GM19025 (cell line): ENCODE results near the gene PLCD1.
"Not testable (repeated sequence)": the region's sequence is repeated elsewhere in the genome, so short reads cannot be mapped to it uniquely, and the experiment has no call there.

Experiments
- ATAC-seq: cut with Tn5 transposase; IDR thresholded peaks from one replicate; pipeline ENCODE4 v1.9.1; 2021; ENCODE audit warnings: mild to moderate bottlenecking, low read depth, moderate library complexity; ENCODE audit not compliant: unreplicated experiment

The PLCD1 gene

DNA sequence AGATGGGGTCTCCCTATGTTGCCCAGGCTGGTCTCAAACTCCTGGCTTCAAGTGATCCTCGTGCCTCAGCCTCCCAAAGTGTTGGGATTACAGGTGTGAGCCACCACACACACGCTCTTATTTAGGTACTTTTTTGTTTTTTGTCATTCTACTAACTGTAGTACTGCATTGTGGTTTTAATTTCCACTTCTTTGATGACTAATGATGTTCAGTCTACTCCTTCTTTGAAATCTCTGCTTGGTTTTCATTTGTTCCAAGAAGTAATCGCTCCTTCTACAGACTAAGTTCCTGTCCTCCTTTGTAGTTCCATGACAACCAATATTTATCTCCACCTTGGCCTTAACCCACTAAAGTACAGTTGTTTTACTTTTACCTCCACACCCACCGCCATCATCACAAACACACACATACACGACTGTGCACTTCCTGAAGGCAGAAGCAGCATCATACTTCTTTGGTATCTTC is 9.0 kb upstream of the PLCD1 start:
- ATAC-seq: no peak

DNA sequence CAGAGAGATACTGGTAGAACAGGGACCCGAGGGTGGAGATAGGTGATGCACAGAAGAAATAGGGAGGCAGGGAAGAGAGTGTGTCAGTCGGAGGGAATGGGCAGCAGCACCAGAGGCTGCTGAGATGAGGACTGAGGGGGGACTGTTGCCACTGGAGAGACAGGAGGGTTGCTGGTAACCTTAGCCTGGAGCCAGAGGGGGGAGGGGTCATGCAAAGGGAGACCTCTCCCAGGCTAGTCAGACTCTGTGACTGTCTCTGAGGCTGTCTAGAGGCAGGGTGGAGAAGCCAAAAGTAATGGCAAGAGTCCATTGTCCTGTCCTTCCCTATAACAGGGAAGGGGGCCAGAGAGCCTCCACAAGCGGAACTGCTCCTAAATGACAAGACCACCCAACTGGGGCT is 7.5 kb upstream of the PLCD1 start:
- no peak for ATAC-seq

DNA sequence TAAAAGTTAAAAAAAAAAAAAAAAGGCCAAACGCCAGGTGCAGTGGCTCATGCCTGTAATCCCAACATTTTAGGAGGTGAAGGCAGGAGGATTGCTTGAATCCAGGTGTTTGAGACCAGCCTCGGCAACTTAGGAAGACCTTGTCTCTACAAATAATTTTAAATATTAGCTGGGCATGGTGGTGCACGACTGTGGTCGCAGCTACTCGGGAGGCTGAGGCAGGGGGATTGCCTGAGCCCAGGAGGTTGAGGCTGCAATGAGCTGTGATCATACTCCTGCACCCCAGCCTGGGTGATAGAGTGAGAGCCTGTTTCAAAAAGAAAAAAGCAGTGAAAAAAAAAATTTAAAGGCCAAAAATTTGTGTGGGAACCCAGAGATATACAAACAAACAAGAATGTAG is 6.8 kb upstream of the PLCD1 start:
- ATAC-seq: no peak

DNA sequence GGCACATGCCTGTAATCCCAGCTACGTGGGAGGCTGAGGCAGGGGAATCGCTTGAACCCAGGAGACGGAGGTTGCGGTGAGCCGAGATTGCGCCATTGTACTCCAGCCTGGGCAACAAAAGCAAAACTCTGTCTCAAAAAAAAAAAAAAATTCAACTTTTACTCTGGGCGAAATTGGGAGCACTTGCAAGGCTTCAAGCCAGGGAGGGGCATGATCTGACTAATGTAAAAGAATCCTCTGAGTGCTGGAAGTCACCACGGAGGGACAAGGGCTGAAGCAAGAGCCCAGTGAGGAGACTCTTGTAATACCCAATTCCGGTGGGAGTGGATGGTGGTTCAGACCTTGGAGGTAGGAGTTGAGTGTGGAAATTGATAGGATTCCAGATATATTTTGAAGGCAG is 4.9 kb upstream of the PLCD1 start:
- ATAC-seq: not testable (repeated sequence)

DNA sequence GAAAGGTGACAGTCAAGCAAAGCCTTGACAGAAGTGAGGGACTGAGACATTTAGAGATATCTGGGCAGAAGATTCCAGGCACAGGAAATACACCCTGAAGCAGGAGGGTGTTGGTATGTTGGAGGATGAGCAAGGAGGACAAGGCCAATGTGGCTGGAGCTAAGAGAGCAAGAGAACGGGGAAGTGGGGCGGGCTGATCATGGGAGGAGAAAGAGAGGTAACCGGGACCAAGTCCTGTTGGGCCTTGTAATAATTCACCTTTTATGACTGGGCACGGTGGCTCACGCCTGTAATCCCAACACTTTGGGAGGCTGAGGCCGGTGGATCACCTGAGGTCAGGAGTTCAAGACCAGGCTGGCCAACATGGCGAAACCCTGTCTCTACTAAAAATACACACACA is 4.1 kb upstream of the PLCD1 start:
- not testable (repeated sequence) for ATAC-seq

DNA sequence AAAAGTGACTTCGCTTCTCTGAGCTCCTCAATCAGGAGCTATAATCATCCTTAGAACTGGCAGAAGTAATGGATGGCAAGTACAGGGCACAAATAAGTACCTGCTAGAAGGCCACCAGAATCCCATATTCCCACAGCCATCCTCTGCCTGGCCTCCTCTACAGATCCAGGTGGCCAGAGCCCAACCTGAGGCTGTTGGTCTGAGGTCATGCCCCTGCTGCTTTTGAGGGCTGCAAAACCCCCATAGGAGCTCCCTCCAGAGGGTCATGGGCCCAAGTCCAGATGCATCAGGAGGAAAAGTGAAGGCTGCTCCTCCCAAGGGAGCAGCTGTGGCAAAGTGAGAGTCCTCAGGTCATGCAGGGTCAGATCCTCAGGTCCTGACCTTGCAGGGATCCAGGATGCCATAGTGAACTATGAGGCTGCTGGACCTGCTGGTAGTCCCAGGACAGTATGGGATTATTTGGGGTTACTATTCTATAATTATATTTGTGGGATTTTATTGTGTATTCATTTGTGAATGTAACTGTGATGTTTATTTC is 3.0 kb upstream of the PLCD1 start:
- ATAC-seq: no peak

DNA sequence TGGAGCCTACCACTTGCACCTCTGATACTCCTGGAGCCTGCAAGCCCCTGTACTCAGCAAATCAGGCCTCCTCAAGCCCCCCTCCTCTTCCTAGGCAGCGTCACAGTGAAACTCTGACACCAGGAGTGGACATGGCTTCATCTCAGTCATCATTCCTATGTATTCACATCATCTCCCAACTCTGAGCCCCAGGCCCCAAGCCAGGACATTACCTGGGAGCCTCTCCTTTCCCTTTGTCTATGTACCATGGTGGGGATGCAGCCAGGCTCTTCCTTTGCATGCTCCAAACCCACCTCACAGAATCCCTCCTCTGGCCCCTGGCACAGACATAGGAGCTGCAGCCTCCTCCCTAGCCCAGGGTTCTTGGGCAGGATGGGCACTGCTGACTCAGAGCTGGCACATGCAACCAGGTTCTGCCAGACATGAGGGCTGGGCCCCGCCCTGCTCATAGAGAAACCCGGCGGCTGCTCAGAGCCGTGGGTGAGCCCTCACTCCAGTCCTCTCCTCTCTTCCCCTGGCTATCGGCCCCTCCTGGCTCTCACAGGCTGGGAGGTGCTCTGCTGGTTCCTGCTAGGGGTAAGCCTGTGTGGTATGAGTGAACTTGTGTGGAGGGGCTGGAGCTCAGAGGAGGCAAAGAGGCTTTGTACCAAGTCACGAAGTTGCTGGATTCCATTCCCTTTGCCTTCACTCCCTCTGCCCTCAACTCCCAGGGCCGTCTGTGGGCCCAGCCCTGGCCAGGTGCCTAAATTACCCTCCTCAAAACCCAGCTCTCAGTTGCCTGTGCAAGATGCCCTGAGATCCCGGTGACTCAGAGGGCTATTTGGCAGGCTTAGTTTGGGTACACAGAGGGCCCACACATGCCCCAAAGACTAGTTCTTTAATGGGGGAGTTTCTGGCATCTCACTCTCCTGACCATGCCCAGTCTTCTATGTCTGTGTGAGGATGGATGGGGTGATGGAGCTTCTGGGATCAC is 1.9 kb upstream of the PLCD1 start:
- no peak for ATAC-seq

DNA sequence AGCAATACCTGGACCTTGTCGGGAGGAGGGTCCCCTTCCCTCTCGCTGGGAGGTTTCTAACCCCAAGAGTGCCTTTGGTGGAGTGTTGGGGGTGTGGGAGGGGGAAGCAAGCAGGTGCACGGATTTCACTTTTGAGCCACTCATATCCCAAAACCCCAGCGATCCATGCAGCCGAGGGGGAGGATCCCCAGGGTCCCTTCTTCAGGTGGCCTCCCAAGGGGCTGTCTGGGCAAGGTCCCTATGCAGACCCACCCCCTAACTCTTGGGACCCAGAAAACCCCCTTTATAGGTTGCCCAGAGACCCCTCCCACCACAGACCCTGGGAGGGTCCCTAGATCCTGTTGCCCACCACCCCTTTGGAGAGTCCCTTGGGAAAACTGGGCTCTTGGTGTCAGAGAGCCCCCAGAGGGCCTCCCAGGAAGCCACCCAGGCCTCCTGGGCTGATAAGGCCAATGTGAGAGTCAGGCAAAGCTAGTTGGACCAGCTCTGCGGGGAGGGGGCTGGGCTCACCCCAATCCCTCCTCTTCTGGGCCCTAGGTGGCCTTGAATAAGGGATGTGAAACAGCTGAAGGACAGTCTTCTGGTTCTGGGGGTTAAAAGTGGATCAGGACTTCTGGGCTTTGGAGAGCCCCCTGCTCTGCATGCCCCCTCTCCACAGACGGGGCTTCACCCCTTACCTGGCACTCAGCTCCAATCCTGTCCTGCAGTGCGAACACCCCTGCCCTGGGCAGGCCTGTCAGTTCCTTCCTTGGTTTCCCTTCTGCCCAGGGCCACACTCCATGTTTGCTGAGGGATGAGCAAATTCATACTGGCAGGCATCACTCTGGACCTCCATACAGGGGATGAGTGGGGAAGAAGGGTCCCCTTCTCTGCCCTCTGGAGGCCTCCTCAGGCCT is 932 bp upstream of the PLCD1 start:
- no peak for ATAC-seq

DNA sequence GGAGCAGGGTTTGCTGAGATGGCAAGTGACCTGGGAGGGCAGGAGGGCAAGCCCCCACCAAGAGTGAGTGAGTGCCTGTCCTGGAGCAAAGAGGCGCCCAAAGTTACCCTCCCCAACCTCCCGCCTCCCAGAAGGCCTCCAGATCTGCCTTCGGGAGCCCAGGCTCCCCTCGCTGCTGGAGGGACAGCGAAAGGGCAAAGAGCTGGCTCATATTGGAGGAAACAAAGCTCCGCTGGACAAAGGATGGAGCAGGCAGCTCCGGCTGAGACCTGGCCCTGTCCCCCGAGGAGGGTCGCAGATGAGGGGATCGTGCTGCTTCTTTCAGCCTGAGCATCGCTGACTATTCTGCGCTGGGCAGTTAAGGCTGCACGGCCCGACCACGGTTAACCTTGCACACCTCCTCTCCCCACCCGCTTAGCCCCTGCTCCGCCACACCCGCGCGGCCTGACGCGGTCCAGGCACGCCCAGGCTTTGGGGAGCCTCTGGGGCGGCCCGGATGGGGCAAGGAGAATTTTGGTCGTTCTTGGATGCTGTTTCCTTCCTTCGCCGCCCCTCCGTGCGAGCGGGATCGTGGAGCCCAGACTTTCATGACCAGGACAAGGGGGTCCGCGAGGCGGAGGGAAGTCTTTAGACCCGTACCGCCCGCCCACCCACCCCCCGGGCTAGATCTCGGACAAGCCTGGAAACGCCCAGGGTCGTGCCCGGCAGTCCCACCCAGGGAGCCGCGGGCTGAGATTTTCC is 651 bp downstream of the PLCD1 start:
- ATAC-seq: no peak

DNA sequence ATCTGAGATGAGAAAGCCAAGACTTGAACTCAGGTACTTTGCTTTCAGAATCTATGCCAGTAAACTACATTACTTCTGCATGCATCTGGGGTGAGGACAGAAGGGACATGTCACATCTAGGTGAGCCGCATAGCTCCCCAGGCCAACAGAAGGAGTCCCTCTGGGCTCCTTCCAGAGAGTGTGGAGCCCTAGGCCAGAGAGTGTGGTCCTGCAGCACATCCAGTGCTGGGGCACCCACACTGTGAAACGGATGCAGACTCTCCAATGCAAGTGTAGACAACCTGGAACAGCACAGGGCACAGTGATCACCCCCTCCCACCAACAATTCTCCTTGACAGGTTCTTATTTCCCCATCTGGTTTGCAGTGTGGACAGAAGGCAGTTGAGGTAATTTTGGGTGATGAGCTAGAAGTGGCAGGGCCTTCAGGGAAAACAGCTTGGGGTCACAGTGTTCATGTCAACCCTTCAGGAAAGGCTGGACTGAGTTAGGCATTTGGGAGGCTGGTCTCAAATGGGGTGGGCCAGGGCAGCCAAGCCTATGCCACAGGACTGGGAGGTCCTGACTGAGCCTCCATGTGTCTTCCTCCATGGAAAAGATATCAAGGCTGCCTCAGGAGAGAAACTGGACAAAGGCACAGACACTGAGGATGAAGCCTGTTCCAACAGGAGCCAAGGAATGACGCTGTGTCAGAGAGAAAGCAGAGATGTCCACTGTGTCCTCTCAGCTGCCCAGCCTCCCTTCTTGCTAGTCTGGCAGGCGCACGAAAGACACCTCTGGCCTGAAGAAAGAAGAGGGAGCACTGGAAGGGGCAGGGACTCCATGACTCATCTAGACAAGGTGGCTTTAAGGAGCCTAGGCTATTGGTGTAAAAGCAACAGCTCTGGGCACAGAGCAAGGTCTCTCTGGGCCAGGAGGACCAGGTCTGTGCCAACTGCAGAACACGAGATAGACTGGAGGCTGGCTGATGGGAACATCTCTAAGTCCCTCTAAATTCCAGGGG is 1.7 kb downstream of the PLCD1 start:
- ATAC-seq: no peak

DNA sequence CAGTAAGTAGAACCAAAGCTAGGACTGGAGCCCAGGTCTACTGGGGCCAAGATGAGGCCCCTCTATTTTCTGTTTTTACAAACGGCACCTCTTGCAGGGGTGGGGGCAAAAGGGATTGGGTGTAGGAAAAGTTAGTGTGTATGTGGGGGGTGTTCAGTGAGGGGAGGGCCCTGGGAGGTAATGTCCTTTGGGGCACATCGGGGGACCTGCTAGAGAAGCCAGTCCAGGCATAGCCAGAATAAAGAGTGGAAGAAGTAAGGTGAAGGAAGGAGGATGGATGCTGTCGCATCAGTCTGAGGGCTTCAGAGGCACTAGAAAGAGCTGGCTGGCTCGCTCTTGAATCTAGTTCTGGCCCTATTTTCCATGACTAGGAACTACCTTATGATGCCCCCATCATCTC is 2.6 kb downstream of the PLCD1 start:
- ATAC-seq: no peak

DNA sequence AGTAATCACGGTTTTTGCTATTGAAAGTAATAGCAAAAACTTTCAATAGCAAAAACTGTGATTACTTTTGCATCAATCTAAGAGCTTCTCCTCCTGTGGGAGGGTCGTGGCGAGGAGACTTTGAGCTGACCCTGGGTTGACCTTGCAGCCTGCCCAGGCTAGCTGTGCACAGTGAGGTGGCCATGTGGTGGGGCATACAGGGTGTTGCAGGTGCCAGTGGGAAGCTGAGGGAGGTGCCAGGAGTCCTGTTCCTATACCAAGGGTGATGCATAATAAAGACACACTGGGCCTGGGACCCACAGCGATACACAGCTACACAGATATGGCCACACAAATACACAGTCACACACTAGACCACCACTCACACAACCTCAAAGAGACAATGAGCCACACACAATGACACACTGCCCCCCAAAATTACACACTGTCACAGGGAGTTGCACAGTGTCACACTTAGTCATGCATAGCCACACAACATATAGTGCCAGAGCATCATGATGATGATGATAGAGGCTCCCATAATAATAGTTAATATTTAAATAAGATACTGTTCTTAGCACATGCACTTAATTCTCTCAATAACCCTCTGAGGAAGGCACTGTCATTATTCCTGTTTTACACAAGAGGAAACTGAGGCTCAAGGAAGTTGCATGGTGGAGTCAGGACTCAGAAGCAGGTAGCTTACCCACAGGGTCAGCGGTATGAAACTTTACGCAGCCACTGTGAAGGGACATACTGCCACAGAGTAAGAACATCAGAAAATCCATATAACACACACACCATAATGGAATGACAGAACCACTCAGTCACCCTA is 6.3 kb downstream of the PLCD1 start:
- ATAC-seq: no peak

DNA sequence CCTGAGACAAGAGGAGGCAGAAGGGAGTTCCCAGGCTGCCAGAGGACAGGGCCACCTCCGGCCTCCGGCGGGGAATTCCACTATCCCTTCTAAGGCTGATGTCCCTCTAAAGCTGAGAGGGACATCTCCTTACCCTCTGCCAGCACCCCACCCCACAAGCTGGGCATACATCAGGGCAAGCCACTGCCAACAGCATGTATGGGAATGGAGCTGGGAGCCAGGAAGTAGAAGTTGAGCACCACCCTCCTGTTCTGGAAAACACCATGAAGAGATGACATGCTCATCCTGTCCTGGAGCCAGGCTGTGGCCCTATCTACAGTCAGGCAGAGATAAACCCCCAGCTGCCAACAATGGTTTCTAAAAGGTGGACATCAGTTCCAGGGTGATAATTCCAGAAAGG is 7.1 kb downstream of the PLCD1 start:
- ATAC-seq: no peak

DNA sequence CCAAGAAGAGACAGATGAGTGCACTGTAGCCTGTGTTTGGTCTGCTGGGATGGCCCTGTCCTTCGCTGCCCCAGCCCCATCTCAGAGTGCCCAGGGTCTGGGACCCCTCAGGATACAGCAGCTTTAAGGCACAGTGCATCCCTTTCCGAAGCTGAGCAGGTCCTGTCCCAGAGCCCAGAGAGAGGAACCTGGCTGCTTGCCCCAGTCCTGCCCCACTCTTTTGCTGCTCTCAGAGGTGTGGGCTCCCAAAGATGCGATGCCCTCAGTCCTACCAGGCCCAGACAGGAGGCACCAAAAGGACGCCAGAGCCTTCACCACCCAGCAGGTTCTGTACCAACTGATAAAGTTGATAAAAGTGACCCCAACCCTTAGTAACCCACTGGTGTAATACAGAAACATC is 8.2 kb downstream of the PLCD1 start:
- no peak for ATAC-seq

DNA sequence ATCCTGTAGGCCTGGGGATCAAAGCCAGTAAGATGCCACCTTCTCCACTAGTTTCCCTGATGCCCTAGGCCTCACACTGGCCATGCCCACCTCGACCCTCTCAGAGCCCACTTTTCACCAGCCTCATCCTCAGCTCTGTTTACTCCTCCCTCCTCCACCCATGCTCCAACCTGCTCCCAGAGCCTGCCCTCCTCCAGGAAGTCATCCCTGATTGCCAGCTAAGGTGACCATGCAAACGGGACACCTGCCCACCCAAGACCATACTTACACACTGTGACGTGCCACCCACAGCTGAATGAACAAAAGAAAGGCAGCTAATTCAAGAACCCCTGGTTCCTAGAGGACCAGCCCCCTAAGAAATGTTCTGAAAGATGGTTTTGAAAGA is 9.1 kb downstream of the PLCD1 start:
- ATAC-seq: no peak

DNA sequence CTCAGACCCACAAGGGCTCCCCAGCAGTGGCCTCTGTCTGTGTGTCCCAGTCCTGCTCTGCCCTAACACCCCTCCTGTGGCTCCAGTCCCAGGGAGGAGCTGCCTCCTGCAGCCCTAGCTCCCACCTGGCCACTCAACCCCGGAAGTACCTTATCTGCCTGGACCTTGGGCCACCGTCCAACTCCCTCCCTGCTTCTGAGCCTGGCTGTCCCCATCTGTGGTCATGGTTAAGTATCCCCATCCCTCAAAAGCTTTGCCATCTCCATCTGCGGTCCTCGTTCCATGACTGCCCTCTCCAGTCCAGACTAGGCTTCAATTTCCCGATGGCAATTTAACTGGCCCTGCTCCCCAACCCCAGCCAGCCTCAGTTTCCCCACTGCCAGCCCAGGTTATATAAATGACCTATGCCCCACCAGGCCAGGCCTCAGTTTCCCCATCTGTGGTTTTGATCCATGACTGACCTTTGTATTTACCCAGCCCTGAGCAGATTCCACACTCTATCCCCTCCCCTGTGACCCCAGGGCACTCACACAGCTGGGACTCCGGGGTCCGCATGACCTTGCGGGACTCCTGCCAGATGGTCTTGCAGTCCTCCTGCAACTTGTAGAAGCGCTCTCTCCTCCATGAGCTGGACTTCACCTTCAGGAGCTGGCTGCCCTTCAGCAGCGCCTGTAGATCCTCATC is 9.6 kb downstream of the PLCD1 start:
- no peak for ATAC-seq

DNA sequence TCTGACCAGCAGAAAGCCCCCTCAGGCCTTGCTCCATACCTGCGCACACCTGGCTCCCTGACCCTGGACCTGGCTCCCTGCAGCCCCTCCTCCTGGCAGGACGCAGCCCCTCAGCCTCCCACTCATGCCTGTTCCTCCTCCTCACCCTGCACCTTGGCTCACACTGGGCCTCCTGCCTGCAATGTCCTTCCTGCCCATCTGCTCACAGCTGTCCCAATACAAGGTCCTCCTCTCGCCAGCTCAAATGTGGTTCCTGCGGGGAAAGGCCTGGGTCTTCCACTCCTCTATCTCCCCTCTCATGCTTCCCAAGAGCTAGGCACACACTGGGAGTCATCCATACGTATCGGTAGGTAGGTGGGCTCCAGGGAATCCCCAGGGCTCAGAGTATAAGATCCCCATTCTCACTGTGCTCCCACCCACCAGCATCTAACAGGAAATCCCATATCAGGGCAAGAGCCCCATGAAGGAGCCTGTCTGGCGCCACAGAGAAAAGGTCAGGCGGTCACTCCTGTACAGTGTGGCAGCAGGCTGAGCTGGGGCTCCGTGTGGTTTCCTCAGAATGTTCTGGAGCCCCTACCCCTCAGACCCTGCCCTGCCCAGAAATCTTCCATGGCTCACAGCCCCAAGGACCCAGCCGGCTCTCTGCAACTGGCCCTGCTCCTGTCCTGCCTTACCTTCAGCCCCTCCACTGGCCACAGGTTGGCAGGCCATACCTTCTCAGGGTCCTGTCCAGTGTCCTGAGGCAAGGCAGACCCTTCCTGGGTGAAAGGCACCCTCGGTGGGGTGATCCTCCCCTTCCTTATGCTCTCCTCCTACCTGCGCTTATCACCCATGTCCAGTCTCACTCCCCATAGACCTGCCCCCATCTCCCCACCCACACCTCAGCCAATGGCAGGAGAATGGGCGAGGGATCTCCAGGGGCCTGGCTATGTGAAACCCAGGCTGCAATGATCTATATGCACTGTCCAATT is 10.9 kb downstream of the PLCD1 start:
- no peak for ATAC-seq
